ENCODE results near the gene F5. TPM values are rescaled to one million over a fixed set of nuclear protein-coding genes. Genes with fewer than 3 reads are reported as not detected.

F5 gene
- total and polyA plus RNA-seq, 2 donors (not counting 1 experiment from before 2014, with no cell fraction given), result 0.01 to 0.27 TPM

GRCh38 chr1:169484683-169485430, 101.4 kb downstream of the F5 start:
- DNase-seq (peak; percentile 68), ATAC-seq (ENCODE audit: low read depth) (no peak)
- Mint-ChIP-seq H3K9me3 (ENCODE audit: insufficient read depth) (no peaks in the 10 kb centered on the region), H3K4me3 (peak overlapping the region; percentile 94), H3K4me1 (peaks cover 28% of the 10 kb centered on the region), H3K27me3 (peaks cover 4% of the 10 kb centered on the region), H3K27ac (peak overlapping the region; percentile 88)
- Histone ChIP-seq H3K4me2 (replicated peaks; ENCODE audit: low read depth, low read length, poor library complexity, severe bottlenecking) (peak overlapping the region; percentile 85), H3K9me3 (ENCODE audit: control extremely low read depth in 1 of 3, control insufficient read depth in 2 of 3, insufficient read depth in 1 of 3, low read length in 2 of 3) (no peaks in the 10 kb centered on the region), H3K27me3 (replicated peaks in 1 of 4; ENCODE audit: control extremely low read depth in 1 of 4, control insufficient read depth in 3 of 4, insufficient read depth in 4 of 4, low read length in 3 of 4) (peaks cover 0 to 3% (median 0%) of the 10 kb centered on the region in 4 experiments), H2AFZ (ENCODE audit: insufficient read depth, low read depth, low read length, poor library complexity, severe bottlenecking) (peak overlapping the region; percentile 88), H3K79me2 (ENCODE audit: control insufficient read depth, insufficient read depth, low read length) (peaks cover 11% of the 10 kb centered on the region), H3K9ac (ENCODE audit: low read length) (peak overlapping the region; percentile 78), H3K4me3 (ENCODE audit: control extremely low read depth in 1 of 5, extremely low read depth in 1 of 5, insufficient read depth in 1 of 5, low read depth in 2 of 5, low read length in 4 of 5) (peak overlapping the region; percentile 23 to 82 (median 72)), H4K20me1 (ENCODE audit: control insufficient read depth, insufficient read depth, low read length, poor library complexity, severe bottlenecking) (no peaks in the 10 kb centered on the region), H3K36me3 (replicated peaks in 1 of 2; ENCODE audit: control extremely low read depth in 1 of 2, control insufficient read depth in 1 of 2, extremely low read depth in 1 of 2, insufficient read depth in 2 of 2, low read length in 1 of 2) (no peaks in the 10 kb centered on the region), H3K4me1 (ENCODE audit: control insufficient read depth in 2 of 2, insufficient read depth in 2 of 2, low read length in 2 of 2) (peaks cover 16 to 18% of the 10 kb centered on the region in 2 donors), H3K27ac (ENCODE audit: low read length in 2 of 2) (peak overlapping the region in 1 of 2 donors; percentile 82)
- TF ChIP-seq CTCF (IDR thresholded peaks at IDR 0.05) (no peak), EZH2 (IDR thresholded peaks at IDR 0.05; ENCODE audit: borderline replicate concordance, insufficient read depth, low read depth, low read length, poor library complexity, severe bottlenecking) (no peak)
- intact Hi-C loops (cut with micrococcal nuclease), result loop anchor here (1.0 to 5.0 kb wide), 6 partner anchors 61 to 2002 kb away; partner anchors contain the start of genes GORAB, PRRC2C and TIPRL
- POLR2A ChIA-PET, result no interaction called here
- CTCF ChIA-PET, result interaction anchor here (1.0 to 2.2 kb wide), 4 partner anchors 61 to 1142 kb away, joined by 3 to 12 read pairs (median 4); no protein-coding TSS in a partner anchor
- WGBS (ENCODE audit: insufficient coverage), result 13% methylated on average over 14 of the region's 15 CpGs

- Histone ChIP-seq H3K36me3 (replicated peaks in 1 of 2; ENCODE audit: control extremely low read depth in 1 of 2, control insufficient read depth in 1 of 2, extremely low read depth in 1 of 2, insufficient read depth in 2 of 2, low read length in 1 of 2) (no peaks in the 10 kb centered on the region), H3K4me1 (ENCODE audit: control insufficient read depth in 2 of 2, insufficient read depth in 2 of 2, low read length in 2 of 2) (peaks cover 16 to 18% of the 10 kb centered on the region in 2 donors), H3K27ac (ENCODE audit: low read length in 2 of 2) (no peak overlapping the region), H3K4me3 (ENCODE audit: control extremely low read depth in 1 of 5, extremely low read depth in 1 of 5, insufficient read depth in 1 of 5, low read depth in 2 of 5, low read length in 4 of 5) (no peak overlapping the region), H4K20me1 (ENCODE audit: control insufficient read depth, insufficient read depth, low read length, poor library complexity, severe bottlenecking) (no peaks in the 10 kb centered on the region), H3K79me2 (ENCODE audit: control insufficient read depth, insufficient read depth, low read length) (peaks cover 11% of the 10 kb centered on the region), H2AFZ (ENCODE audit: insufficient read depth, low read depth, low read length, poor library complexity, severe bottlenecking) (no peak overlapping the region), H3K9me3 (ENCODE audit: control extremely low read depth in 1 of 3, control insufficient read depth in 2 of 3, insufficient read depth in 1 of 3, low read length in 2 of 3) (no peaks in the 10 kb centered on the region), H3K4me2 (replicated peaks; ENCODE audit: low read depth, low read length, poor library complexity, severe bottlenecking) (peak overlapping the region; percentile 85), H3K27me3 (replicated peaks in 1 of 4; ENCODE audit: control extremely low read depth in 1 of 4, control insufficient read depth in 3 of 4, insufficient read depth in 4 of 4, low read length in 3 of 4) (peaks cover 0 to 3% (median 0%) of the 10 kb centered on the region in 4 experiments), H3K9ac (ENCODE audit: low read length) (no peak overlapping the region)
- POLR2A ChIA-PET, result no interaction called here
- Mint-ChIP-seq H3K4me1 (peaks cover 28% of the 10 kb centered on the region), H3K9me3 (ENCODE audit: insufficient read depth) (no peaks in the 10 kb centered on the region), H3K27ac (no peak overlapping the region), H3K4me3 (peak overlapping the region; percentile 33), H3K27me3 (peaks cover under 1% of the 10 kb centered on the region)
- WGBS (ENCODE audit: insufficient coverage), result 100% methylated on average over 1 of the region's 4 CpGs
- intact Hi-C loops (cut with micrococcal nuclease), result no loop called here
- CTCF ChIA-PET, result interaction anchor here (1.0 kb wide), 1 partner anchor 1136 kb away, joined by 4 read pairs; no protein-coding TSS in a partner anchor
- ATAC-seq (ENCODE audit: low read depth) (no peak), DNase-seq (no peak)
- TF ChIP-seq EZH2 (IDR thresholded peaks at IDR 0.05; ENCODE audit: borderline replicate concordance, insufficient read depth, low read depth, low read length, poor library complexity, severe bottlenecking), result no peak
- no peak for TF ChIP-seq CTCF (IDR thresholded peaks at IDR 0.05)
These were observed 102.2 kb downstream of the F5 start for GRCh38 chr1:169484101-169484500.
